Spinal cord (tissue), 10 donors: ENCODE measurements around the gene SYNPO2. TPM values are rescaled to one million over a fixed set of nuclear protein-coding genes. Genes with fewer than 3 reads are reported as not detected.
"Not testable (repeated sequence)": the region's sequence is repeated elsewhere in the genome, so short reads cannot be mapped to it uniquely, and the experiment has no call there.

ENCODE experiments used
- DNase-seq, 6 donors: peaks; one replicate each; pipeline versions ENCODE4 v3.0.0 to v3.0.0-alpha.2; 2013 to 2015; ENCODE audit warnings: low spot score in 6 of 6, low read depth in 4 of 6
- H3K27ac ChIP-seq: one replicate; pipeline ENCODE4 v1.5.1; 2013; ENCODE audit warnings: low read depth, low read length, control low read depth
- H3K27me3 ChIP-seq: one replicate; pipeline ENCODE4 v1.6.1; 2013; ENCODE audit warnings: low read length; ENCODE audit not compliant: control insufficient read depth, insufficient read depth
- H3K36me3 ChIP-seq: one replicate; pipeline ENCODE4 v1.6.1; 2013; ENCODE audit warnings: low read length; ENCODE audit not compliant: control insufficient read depth, insufficient read depth
- H3K4me1 ChIP-seq: one replicate; pipeline ENCODE4 v1.6.1; 2013; ENCODE audit warnings: low read length; ENCODE audit not compliant: control insufficient read depth, insufficient read depth
- H3K4me3 ChIP-seq: one replicate; pipeline ENCODE4 v1.5.1; 2013; ENCODE audit warnings: low read depth, low read length, control low read depth
- H3K9me3 ChIP-seq: one replicate; pipeline ENCODE4 v1.6.1; 2013; ENCODE audit warnings: low read length; ENCODE audit not compliant: control insufficient read depth, insufficient read depth
- WGBS: methylation state at CpG from one replicate; pipeline ENCODE4 v1.1.5; 2013; ENCODE audit warnings: missing lambda C conversion rate; ENCODE audit not compliant: insufficient coverage; 5-methylcytosine and 5-hydroxymethylcytosine counted together
- polyA plus RNA-seq, 2 donors: library from polyadenylated mRNA; unstranded; fragments of 120-200 nt; gene quantifications; one replicate each; pipeline ENCODE4 v1.2.1, GENCODE V29; 2013; ENCODE audit not compliant: insufficient read length in 2 of 2
- total RNA-seq, 2 donors: library from RNA; depleted of rRNA in 1 of 2; stranded (reverse); fragments of 120-200 nt in 1 of 2; fragments of >200 nt in 1 of 2; gene quantifications; one replicate each; pipeline versions ENCODE4 v1.2.3 to v1.2.4, GENCODE V29; 2013 to 2014
- donor health status: healthy.

The SYNPO2 gene
- total and polyA plus RNA-seq, 4 donors = 6.1 to 14.3 (median 9.7) TPM

DNA sequence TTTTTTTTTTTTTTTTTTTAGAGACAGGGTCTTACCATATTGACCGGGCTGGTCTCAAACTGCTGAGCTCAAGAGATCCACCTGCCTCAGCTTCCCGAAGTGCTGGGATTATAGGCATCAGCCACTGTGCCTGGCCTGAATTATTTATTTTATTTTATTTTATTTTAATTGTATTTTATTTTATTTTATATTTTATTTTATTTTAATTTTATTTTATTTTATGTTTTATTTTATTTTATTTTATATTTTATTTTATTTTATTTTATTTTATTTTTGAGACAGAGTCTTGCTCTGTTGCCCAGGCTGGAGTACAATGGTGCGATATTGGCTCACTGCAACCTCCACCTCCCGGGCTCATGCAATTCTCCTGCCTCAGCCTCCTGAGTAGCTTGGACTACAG is 133.9 kb downstream of the SYNPO2 start:
- H3K27me3 ChIP-seq, H3K4me3 ChIP-seq, H3K4me1 ChIP-seq, DNase-seq, H3K36me3 ChIP-seq, H3K9me3 ChIP-seq, H3K27ac ChIP-seq: not testable (repeated sequence)
- WGBS = 100% methylated on average over 2 of the region's 4 CpGs

DNA sequence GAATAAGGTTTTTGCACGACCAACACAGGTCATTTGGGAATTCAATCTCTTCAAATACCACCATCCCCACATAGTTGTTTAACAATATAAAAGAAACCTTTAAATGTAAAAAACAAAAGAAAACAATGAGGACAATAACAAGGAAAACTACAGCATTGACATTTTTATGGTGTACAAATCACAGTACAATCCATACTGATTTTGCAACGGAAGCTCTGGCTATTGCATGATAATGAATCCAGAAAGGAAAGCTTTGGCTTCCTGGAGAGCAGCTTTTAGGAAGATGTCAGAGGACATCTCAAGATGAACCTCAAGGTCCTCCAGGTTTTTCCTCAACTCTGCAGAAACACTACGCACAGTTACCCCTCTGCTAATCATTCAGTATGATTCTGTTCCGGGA is 135.4 kb downstream of the SYNPO2 start:
- Histone ChIP-seq H3K4me1 (no peaks in the 10 kb centered on the region), H3K9me3 (no peaks in the 10 kb centered on the region), H3K4me3 (no peak overlapping the region), H3K27me3 (no peaks in the 10 kb centered on the region), H3K27ac (no peak overlapping the region), H3K36me3 (no peaks in the 10 kb centered on the region)
- DNase-seq = no peak
- 94% methylated on average over 2 of the region's 4 CpGs for WGBS

- H3K4me1 ChIP-seq = no peaks in the 10 kb centered on the region
- H3K36me3 ChIP-seq = peaks cover 1% of the 10 kb centered on the region
- H3K4me3 ChIP-seq = no peak overlapping the region
- no peak for DNase-seq
- WGBS = 100% methylated on average over 1 of the region's 4 CpGs
- no peaks in the 10 kb centered on the region for H3K27me3 ChIP-seq
- H3K27ac ChIP-seq = no peak overlapping the region
- H3K9me3 ChIP-seq = no peaks in the 10 kb centered on the region
Measured at GRCh38 chr4:119025420-119025819, 136.8 kb downstream of the SYNPO2 start.

DNA sequence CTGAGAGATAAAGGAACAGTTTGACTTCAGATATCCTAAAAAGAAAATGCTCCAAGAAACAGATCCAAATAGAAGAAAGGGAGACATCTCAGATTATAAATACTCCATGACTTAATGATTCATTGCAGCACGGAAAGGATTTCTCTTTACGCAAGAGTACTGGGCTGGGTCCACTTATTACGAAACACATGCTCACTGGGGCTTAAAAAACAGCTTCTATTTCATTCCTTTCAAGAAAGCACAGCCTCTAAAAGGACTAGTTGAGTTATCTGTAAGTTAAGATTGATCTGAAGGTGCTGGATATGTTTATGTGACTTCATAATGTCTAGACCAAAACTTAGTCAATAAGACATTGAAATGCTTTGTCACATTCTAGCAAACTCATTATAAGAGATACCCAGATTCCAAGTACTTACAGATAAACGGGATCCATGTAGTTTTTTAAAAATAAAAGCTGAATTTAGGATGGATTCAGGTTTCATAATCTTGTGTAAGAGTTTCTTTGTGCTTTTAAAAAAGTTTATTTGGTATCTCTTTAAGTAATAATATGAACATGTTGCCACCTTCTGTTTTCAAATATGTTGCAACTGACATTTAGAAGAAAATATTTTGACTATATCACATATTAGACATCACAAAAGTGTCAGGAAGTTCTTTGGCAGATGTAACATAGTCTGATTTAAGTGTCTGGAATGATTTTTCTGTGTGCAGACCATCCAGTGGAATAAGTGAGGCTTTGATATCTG is 137.4 kb downstream of the SYNPO2 start:
- Histone ChIP-seq H3K4me3 (no peak overlapping the region), H3K9me3 (no peaks in the 10 kb centered on the region), H3K4me1 (no peaks in the 10 kb centered on the region), H3K36me3 (peaks cover 4% of the 10 kb centered on the region), H3K27me3 (no peaks in the 10 kb centered on the region), H3K27ac (no peak overlapping the region)
- no peak for DNase-seq
- no CpG with 5 or more reads among the region's 4 CpGs for WGBS

GRCh38 chr4:119026662-119027444 is 138.2 kb downstream of the SYNPO2 start:
- H3K27ac ChIP-seq = no peak overlapping the region
- no peak for DNase-seq
- H3K36me3 ChIP-seq = peaks cover 4% of the 10 kb centered on the region
- 86% methylated on average over 22 of the region's 22 CpGs for WGBS
- H3K4me3 ChIP-seq = no peak overlapping the region
- no peaks in the 10 kb centered on the region for H3K27me3 ChIP-seq
- no peaks in the 10 kb centered on the region for H3K4me1 ChIP-seq
- H3K9me3 ChIP-seq = no peaks in the 10 kb centered on the region

GRCh38 chr4:119027811-119028210 is 139.2 kb downstream of the SYNPO2 start:
- Histone ChIP-seq H3K27me3 (no peaks in the 10 kb centered on the region), H3K4me1 (no peaks in the 10 kb centered on the region), H3K4me3 (no peak overlapping the region), H3K36me3 (peaks cover 4% of the 10 kb centered on the region), H3K27ac (no peak overlapping the region), H3K9me3 (no peaks in the 10 kb centered on the region)
- no peak for DNase-seq
- WGBS = no CpG with 5 or more reads among the region's 2 CpGs

DNA sequence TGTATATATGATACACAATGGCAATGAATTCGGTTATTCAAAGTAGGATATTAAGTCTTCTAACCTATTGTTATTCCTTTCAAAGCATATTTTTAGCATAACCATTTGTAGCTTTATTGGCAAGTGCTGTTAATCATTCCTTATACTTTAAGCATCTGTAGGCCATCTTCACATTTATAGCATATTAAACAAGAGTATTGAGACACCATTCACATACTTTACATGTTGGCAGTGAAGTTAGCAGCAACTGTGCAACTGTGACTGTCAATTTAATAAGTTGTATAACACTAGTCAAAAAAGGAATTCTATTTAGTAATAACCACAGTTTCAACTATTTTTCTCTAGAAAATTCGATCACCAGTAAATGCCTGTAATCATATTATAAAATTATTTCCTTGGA is 139.6 kb downstream of the SYNPO2 start:
- H3K27me3 ChIP-seq = no peaks in the 10 kb centered on the region
- H3K9me3 ChIP-seq = no peaks in the 10 kb centered on the region
- H3K4me1 ChIP-seq = no peaks in the 10 kb centered on the region
- H3K36me3 ChIP-seq = peaks cover 4% of the 10 kb centered on the region
- DNase-seq = no peak
- H3K4me3 ChIP-seq = no peak overlapping the region
- WGBS = no CpG with 5 or more reads among the region's 2 CpGs
- no peak overlapping the region for H3K27ac ChIP-seq

DNA sequence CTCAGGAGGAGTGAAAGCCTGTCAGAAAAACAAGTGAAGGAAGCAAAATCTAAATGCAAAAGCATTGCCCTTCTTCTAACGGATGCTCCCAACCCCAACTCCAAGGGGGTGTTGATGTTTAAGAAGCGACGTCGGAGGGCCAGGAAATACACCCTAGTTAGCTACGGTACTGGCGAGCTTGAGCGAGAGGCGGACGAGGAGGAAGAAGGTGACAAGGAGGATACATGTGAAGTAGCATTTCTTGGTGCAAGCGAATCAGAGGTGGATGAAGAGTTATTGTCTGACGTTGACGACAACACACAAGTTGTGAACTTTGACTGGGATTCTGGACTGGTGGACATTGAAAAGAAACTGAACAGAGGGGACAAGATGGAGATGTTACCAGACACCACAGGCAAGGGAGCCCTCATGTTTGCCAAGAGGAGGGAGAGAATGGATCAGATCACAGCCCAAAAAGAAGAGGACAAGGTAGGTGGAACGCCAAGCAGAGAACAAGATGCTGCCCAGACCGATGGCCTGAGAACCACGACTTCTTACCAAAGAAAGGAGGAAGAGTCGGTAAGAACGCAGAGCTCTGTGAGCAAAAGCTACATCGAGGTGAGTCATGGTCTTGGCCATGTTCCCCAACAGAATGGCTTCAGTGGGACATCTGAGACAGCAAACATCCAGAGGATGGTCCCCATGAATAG is 141.3 kb downstream of the SYNPO2 start:
- Histone ChIP-seq H3K4me3 (no peak overlapping the region), H3K9me3 (no peaks in the 10 kb centered on the region), H3K36me3 (peaks cover 4% of the 10 kb centered on the region), H3K27me3 (no peaks in the 10 kb centered on the region), H3K27ac (no peak overlapping the region), H3K4me1 (no peaks in the 10 kb centered on the region)
- DNase-seq = no peak
- 94% methylated on average over 17 of the region's 18 CpGs for WGBS

DNA sequence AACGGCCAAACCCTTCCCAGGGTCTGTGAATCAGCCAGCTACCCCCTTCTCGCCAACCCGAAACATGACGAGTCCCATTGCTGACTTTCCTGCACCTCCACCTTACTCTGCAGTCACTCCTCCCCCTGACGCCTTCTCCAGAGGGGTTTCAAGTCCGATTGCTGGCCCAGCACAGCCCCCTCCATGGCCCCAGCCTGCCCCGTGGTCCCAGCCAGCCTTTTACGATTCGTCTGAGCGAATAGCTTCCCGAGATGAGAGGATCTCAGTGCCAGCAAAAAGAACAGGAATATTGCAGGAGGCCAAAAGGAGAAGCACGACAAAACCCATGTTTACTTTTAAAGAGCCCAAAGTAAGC is 141.9 kb downstream of the SYNPO2 start:
- H3K27ac ChIP-seq = no peak overlapping the region
- H3K4me1 ChIP-seq = no peaks in the 10 kb centered on the region
- H3K36me3 ChIP-seq = peaks cover 4% of the 10 kb centered on the region
- 93% methylated on average over 12 of the region's 12 CpGs for WGBS
- no peaks in the 10 kb centered on the region for H3K9me3 ChIP-seq
- no peak for DNase-seq
- H3K27me3 ChIP-seq = no peaks in the 10 kb centered on the region
- no peak overlapping the region for H3K4me3 ChIP-seq
